ACC112 (cell line): ENCODE data around the gene NACC1.

Experiments
- H2AFZ ChIP-seq: fragments of 200-600 bp; sonication (generic); one replicate; pipeline ENCODE4 v1.6.0; 2017; ENCODE audit warnings: antibody characterized with exemption, low read length; ENCODE audit not compliant: unreplicated experiment
- H3K27ac ChIP-seq: fragments of 200-600 bp; sonication (generic); 2 replicates; pipeline ENCODE4 v1.5.1; 2014; ENCODE audit warnings: low read depth, mild to moderate bottlenecking, antibody characterized with exemption, low read length, moderate library complexity
- H3K27me3 ChIP-seq: fragments of 200-600 bp; sonication (generic); 2 replicates; pipeline ENCODE4 v1.6.1; 2014; ENCODE audit warnings: mild to moderate bottlenecking, antibody characterized with exemption, low read length, moderate library complexity, mixed read lengths; ENCODE audit not compliant: insufficient read depth
- H3K36me3 ChIP-seq: fragments of 200-600 bp; sonication (generic); 2 replicates; pipeline ENCODE4 v1.6.1; 2016; ENCODE audit warnings: mild to moderate bottlenecking, antibody characterized with exemption, low read length, moderate library complexity, mixed read lengths; ENCODE audit not compliant: insufficient read depth
- H3K4me1 ChIP-seq: fragments of 200-600 bp; sonication (generic); one replicate; pipeline ENCODE4 v1.6.1; 2016; ENCODE audit warnings: low read length, mixed read lengths; ENCODE audit not compliant: insufficient read depth, unreplicated experiment, control insufficient read depth
- H3K4me3 ChIP-seq: fragments of 200-600 bp; sonication (generic); 2 replicates; pipeline ENCODE4 v1.5.1; 2014; ENCODE audit warnings: mild to moderate bottlenecking, low read depth, low read length
- H3K79me2 ChIP-seq: fragments of 200-600 bp; sonication (generic); one replicate; pipeline ENCODE4 v1.6.0; 2016; ENCODE audit warnings: low read length; ENCODE audit not compliant: control insufficient read depth, unreplicated experiment, insufficient read depth

NACC1 gene

DNA sequence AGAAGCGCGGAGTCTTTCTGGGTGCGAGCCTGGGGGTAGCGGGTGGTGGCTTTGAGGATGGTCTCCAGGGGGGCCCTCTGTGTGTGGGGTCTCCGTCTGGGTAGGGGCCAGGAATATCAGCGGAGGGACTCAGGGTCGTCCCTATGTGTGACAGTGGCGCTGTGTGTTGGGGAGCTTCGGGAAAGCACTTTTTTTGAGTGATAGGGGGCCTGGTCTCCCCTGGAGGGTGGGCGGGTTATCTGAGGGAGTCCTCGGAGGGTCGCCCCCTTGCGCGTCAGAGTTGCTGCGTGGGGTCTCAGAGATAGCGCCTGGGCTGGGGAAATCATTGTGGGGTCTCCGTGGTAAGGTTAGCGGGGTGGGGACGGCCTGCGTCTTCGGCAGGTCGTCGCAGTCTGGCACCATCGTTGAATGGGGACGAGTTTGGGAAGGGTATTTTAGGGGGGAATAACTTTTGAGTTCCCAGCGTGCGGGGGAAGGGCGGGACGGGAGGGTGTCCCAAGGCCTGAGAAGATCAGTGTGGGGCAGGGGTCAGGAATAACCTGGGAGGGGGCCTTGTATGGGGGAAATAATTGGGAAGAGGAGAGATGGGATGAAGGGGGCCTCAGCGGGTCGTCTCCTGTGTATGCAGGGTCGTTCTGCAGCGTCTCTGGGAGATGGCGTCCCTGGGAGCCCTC lies 33.0 kb downstream of the NACC1 start:
- H3K79me2 ChIP-seq, result peaks cover 36% of the 10 kb centered on the region
- no peak overlapping the region for H2AFZ ChIP-seq
- H3K4me1 ChIP-seq, result peaks cover 8% of the 10 kb centered on the region
- peak overlapping the region; percentile 95 for H3K4me3 ChIP-seq
- no peaks in the 10 kb centered on the region for H3K27me3 ChIP-seq
- peaks cover 9% of the 10 kb centered on the region; the same call in 1 of the 2 replicates for H3K36me3 ChIP-seq
- H3K27ac ChIP-seq, result peak overlapping the region; percentile 89

DNA sequence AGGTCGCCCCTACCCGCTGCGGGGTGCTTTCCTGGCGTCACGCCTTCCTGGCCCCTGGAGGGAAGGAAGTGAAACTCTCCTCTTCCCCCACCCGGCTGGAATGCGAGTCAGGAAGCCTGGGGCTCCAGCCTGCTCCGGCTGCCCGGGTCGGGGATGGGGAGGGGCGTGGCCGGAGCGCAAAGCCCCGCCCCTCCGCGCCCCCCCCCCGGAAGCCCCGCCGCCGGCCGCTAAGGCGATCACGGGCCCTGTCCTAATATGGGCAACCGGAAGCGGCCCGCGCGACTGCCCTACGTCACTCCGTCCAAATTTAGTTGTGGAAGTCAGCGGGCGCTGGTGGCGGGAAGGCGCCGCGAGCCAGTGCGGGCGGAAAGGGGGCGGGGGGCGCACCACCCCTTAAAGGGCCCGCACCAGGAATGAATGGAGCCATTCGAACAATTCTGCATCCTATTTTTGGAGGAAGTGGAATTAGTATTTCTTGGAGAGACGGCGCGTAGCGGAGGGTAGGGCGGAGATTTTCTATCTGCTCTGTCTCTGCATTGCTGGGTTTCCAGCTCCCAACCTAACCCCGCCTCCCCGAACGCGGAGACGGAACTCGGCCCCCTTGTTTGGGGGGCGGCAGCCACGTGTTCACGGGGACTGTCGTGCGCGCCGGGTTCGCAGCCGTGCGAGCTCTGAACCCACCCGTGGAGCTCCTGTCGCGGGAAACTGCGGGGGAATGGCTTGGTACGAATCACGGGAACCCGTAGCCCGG lies 33.7 kb downstream of the NACC1 start:
- Histone ChIP-seq H3K79me2 (peaks cover 36% of the 10 kb centered on the region), H3K4me1 (peaks cover 13% of the 10 kb centered on the region), H2AFZ (no peak overlapping the region)

DNA sequence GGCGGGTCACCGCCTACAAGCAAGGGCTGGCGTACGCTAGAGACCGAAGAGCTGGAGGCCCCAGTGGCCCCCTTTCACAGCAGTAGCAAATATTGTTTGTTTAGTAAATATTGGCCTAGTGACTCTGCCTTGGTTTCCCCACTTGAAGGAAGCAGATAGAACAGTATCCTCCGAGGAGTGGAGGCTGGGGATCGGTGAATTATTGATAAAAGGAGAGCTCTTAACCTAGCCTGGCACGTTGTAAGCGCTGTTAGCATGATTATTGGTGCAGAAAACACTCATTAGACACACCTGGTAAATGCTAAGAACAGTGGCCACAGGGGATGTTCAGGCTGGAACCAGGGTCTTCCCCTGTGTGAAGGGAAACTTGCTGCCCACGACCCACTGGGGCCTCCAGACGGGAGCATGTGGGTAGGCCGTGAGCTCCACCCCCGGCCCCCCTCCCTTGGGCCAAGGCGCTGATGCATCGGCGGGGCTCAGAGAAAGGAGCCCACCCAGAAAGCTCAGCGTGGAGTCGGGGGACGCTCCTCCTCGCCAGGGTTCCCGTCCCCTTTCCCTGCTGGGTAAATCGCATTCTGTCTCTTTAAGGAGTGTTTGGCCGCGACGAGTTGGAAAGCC lies 34.4 kb downstream of the NACC1 start:
- peaks cover 13% of the 10 kb centered on the region for H3K4me1 ChIP-seq
- no peaks in the 10 kb centered on the region for H3K27me3 ChIP-seq
- H3K36me3 ChIP-seq, result peaks cover 9% of the 10 kb centered on the region; the same call in 1 of the 2 replicates
- peak overlapping the region; percentile 25 for H2AFZ ChIP-seq
- H3K4me3 ChIP-seq, result peak overlapping the region; percentile 97
- H3K27ac ChIP-seq, result peak overlapping the region; percentile 96
- H3K79me2 ChIP-seq, result peaks cover 36% of the 10 kb centered on the region

More for the DNA sequence above, 33.7 kb downstream of the NACC1 start:
- H3K4me3 ChIP-seq, result peak overlapping the region; percentile 97
- H3K27ac ChIP-seq, result peak overlapping the region; percentile 96
- no peaks in the 10 kb centered on the region for H3K27me3 ChIP-seq
- H3K36me3 ChIP-seq, result peaks cover 9% of the 10 kb centered on the region; the same call in 1 of the 2 replicates

DNA sequence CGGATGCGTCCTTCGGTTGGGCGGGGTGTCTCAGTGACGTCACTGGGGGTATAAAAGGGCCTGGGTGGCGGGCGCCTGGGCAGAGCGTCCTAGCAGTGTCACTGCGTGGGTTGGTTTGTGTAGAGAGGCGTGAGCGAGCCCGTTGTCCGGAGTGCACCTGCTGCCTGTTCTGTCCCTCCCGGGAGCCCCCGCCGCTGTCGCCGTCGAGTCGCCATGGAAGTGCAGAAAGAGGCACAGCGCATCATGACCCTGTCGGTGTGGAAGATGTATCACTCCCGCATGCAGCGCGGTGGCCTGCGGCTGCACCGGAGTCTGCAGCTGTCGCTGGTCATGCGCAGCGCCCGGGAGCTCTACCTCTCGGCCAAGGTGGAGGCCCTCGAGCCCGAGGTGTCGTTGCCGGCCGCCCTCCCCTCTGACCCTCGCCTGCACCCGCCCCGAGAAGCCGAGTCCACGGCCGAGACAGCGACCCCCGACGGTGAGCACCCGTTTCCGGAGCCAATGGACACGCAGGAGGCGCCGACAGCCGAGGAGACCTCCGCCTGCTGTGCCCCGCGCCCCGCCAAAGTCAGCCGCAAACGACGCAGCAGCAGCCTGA lies 35.0 kb downstream of the NACC1 start:
- Histone ChIP-seq H3K79me2 (peaks cover 36% of the 10 kb centered on the region), H3K36me3 (peaks cover 9% of the 10 kb centered on the region; the same call in 1 of the 2 replicates), H3K27me3 (no peaks in the 10 kb centered on the region), H3K4me3 (peak overlapping the region; percentile 97), H3K27ac (peak overlapping the region; percentile 96), H3K4me1 (peaks cover 13% of the 10 kb centered on the region), H2AFZ (no peak overlapping the region)

DNA sequence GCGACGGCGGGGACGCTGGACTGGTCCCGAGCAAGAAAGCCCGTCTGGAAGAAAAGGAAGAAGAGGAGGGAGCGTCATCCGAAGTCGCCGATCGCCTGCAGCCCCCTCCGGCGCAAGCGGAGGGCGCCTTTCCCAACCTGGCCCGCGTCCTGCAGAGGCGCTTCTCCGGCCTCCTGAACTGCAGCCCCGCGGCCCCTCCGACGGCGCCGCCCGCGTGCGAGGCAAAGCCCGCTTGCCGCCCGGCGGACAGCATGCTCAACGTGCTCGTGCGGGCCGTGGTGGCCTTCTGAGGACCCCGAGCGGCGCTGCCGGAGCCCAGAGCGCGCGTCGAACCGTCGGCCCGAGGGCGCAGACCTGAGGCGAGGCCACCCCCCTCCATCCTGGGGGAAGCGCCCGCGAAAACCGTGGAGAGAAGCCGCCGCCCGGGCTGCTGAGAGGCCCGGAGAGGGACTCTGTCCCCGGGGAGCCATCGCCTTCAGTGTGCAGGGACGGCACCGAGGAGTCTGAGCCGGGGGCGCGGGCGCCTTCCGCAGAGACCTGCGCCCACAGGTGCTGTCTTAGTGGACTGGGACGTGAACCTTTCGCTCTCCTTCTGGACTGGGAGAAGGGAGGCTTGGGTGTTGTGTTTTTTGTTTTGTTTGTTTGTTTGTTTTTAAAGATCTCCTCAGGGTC lies 35.6 kb downstream of the NACC1 start:
- peak overlapping the region; percentile 96 for H3K27ac ChIP-seq
- peaks cover 13% of the 10 kb centered on the region for H3K4me1 ChIP-seq
- no peak overlapping the region for H2AFZ ChIP-seq
- H3K36me3 ChIP-seq, result peaks cover 9% of the 10 kb centered on the region; the same call in 1 of the 2 replicates
- H3K27me3 ChIP-seq, result no peaks in the 10 kb centered on the region
- peak overlapping the region; percentile 97 for H3K4me3 ChIP-seq
- peaks cover 34% of the 10 kb centered on the region for H3K79me2 ChIP-seq

DNA sequence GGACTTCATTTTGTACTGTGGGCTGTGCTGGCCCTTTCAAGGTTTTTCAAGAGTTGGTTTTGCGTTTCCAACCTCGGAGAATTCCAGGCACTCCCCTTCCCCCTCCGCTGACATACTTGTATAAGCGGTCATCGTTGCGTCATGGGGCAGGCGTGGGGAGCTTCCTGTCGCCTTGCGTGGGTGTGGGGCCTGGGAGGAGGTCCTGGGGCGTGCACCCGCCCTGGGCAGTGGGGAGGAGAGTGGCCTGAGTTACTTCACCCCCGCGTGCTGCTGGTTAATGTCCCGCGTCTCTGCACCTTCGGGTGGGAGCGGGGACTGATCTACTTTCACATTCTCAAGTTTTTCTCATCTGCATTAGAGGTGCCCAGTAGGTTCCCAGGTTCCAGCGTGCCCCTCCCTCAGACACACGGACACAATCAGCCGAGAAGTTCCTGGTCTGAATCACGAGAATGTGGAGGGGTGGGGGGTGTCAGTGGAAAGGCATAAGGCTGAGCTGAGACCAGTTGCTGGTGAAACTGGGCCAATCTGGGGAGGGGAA lies 36.2 kb downstream of the NACC1 start:
- H3K36me3 ChIP-seq, result peaks cover 9% of the 10 kb centered on the region; the same call in 1 of the 2 replicates
- peak overlapping the region; percentile 96 for H3K27ac ChIP-seq
- H3K27me3 ChIP-seq, result no peaks in the 10 kb centered on the region
- H3K4me3 ChIP-seq, result peak overlapping the region; percentile 97
- H2AFZ ChIP-seq, result no peak overlapping the region
- H3K79me2 ChIP-seq, result peaks cover 31% of the 10 kb centered on the region
- peaks cover 13% of the 10 kb centered on the region for H3K4me1 ChIP-seq

DNA sequence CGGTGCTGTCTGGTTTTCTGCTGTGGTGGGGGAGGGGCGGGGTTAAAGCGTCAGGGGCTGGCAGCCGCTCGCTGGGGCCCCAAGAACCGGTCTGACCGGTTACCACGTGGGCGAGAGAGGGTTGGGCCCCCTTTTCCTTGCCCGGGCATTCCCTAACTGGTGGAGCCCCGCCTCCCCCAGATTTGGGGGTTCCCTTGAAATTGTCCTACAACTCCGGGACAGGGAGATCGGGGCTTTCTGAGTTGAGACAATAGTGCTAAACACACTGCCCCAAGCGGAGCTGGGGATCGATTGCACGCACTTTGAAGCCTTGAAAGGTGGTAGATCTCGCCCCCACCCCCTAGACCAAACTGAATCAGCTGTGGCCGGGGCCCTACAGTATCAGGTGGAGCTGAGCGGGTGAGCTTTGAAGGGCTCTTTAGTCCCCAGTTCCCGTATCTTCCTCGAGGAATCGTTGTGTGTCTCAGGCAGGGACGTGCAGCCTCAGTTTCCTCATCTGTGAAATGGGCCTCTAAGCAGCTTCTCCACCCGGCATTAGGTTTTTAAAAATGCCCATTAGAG lies 36.9 kb downstream of the NACC1 start:
- Histone ChIP-seq H2AFZ (no peak overlapping the region), H3K27me3 (no peaks in the 10 kb centered on the region), H3K4me3 (peak overlapping the region; percentile 97), H3K79me2 (peaks cover 27% of the 10 kb centered on the region), H3K27ac (peak overlapping the region; percentile 96), H3K36me3 (peaks cover 9% of the 10 kb centered on the region; the same call in 1 of the 2 replicates), H3K4me1 (peaks cover 13% of the 10 kb centered on the region)

DNA sequence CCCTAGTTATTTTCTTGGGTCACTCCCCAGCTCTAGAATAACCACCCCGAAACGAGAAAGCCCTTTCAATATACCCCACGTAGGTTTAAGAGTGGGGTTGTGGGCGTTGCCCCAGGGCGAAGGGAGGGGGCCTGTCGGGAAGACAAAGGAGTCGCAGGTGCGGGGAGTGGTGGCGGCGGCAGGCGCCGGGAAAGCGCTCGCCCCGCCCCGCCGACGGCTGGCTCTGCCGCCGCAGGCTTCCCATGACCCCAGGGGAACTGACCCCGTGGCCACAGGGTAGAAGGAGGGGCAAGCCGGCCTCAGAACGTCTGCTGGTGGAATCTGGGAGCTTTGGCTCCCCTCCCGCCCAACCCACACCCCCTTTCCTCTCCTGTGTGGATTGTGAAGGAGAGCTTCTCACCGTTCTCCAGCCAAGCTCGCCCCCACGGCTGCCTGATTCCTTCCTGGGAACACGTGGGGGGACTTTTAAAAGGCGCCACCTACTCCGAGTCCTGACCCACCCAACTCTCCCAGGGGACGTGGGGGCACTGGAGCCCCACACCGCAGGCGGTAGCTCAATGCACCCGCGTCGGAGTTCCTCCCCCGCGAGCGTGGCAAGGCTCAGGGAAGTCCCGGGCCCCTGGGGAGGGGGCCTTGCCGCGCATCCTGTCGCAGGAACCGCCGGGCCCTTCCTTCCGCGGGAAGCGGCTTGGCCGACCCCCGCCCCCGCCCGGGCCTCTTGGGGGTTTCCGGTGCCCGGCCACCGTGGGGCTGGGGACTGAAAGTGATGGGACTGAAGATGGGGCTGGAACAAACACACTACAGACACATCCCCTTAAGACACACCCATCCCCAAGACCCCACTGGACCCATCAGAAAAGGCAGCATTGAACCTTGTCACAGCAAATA lies 37.7 kb downstream of the NACC1 start:
- no peak overlapping the region for H2AFZ ChIP-seq
- H3K36me3 ChIP-seq, result peaks cover 9% of the 10 kb centered on the region; the same call in 1 of the 2 replicates
- peaks cover 13% of the 10 kb centered on the region for H3K4me1 ChIP-seq
- peak overlapping the region; percentile 96 for H3K27ac ChIP-seq
- peak overlapping the region; percentile 97 for H3K4me3 ChIP-seq
- peaks cover 23% of the 10 kb centered on the region for H3K79me2 ChIP-seq
- H3K27me3 ChIP-seq, result no peaks in the 10 kb centered on the region

DNA sequence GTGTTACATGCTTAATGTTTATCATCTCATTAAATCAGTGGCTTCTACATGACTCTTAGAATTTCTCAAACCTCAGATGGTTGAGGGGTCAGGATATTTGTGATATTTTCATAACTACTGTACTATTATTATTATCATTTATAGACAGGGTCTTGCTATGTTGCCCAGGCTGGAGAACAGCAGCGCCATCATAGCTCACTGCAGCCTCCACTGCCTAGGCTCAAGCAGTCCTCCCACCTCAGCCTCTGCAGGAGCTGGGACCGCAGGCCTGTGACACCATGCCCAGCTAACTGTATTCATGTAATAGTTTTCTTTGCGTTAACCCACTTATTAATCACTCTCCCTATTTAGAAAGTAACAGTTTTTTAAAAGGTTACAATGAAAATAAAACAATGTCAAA lies 41.6 kb downstream of the NACC1 start:
- H3K79me2 ChIP-seq, result peaks cover under 1% of the 10 kb centered on the region
- no peak overlapping the region for H3K27ac ChIP-seq
- no peak overlapping the region for H3K4me3 ChIP-seq
- no peaks in the 10 kb centered on the region for H3K36me3 ChIP-seq
- no peaks in the 10 kb centered on the region for H3K27me3 ChIP-seq
- H2AFZ ChIP-seq, result no peak overlapping the region
- peaks cover 27% of the 10 kb centered on the region for H3K4me1 ChIP-seq
